CD4-positive, alpha-beta T cell treated with Interleukin-6 for 4 hours (primary cell): ENCODE measurements around the gene ACTN1.

Experiments
- DNase-seq: peaks from one replicate; pipeline ENCODE4 v3.0.0-alpha.2; 2020; ENCODE audit warnings: mixed read lengths

ACTN1 gene

DNA sequence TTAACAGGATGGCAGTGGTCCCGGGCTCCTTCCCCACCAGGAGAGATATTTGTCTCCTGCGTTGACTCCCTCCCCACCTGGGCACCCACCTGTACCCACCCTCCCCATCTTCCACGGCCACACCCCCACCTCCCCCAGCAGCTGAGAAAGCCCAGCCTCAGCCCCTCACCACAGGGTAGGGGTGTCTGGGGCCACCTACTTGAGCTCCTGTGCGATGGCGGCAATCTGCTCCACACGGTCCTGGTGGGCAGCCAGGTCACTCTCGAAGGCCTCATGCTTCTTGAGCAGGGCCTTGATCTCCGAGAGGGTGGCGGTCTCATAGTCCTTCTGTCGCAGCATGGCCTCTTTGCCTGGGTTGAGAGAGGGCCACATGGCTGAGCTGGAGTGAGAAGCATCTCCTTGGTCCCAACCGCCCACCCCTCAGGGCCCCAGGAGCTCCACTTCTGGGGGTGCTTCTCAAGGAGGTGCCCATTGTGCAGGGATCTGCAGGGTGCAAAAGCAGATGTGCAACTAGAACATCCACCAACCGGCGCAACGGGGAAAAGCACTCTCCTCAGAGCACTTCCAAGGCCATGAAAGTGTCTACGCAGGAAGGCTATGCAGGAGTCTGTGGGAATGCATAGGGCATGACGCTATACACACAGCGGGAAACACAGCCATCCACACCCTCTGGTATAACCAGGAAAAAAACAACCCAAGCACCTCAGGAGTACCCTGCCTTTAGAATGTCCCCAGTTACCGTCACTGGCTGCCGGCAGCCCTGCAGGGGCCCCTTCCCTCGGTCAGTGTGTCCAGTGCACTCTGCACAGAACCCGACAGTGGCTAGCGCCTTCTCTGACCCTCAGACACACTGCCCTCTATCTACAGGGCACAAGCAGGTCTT is 93.6 kb downstream of the ACTN1 start:
- DNase-seq = no peak

DNA sequence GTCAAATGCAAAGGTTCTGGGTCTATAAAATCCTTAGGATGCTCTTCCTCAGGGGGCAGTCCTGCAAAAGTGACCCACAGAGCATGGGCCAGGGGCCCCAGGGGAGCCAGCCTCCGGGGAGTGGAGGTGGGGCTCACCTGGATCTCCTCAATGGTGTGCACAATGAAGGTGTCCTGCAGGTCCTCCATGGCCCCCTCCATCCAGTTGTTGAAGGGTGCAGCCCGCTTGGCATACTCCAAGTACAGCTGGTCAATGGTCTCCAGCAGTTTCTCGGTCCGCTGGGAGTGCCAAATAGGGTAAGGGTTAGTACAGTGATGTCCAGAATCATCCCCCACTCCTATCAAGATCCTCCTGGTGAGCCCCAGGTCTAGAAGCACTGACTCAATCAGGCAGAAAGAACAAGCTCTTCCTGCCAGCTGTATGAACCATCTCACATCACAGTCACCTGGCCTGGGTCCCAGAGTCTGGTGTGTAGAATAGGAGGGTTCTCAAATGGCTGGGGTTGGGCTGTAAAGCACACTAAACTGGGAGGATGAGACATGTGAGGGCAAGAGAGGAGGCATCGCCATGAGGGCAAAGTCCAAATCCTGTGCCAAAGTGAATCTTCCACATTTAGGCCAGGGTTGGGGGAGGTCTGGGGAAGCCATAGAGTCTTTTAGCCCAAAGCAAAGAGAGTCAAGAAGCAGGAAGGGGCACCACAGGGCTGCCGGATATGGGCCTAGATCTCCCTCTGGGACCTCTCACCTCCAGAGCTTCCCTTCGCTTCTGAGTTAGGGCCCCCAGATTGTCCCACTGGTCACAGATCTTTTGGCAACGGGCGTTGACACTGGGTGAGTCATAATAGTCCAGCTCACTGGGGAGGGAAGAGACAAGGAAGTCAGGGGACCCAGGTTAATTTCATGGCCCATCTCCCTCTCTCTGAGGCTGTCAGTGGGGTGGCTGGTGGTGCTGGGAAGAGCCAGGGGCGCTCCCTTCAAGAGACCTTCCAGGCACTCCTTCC is 94.8 kb downstream of the ACTN1 start:
- no peak for DNase-seq

DNA sequence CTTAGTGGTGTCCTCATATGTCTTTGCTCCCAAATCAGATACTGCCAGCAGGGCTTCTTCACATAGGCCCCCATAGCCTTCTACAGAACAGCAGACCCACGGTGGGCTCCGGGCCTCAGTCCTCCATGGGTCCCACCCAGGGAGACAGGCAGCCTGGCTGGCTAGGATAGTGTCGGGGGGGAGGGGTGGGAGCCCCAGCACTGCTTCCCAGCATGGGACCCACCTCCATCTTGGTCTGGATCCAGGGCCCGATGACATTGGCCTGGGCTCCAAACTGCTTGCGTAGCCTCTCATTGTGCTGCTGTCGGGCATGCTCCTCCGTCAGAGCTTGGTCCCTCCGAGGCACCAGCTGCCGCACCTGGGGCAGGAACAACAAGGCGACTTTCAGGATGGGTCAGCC is 96.9 kb downstream of the ACTN1 start:
- DNase-seq = no peak

DNA sequence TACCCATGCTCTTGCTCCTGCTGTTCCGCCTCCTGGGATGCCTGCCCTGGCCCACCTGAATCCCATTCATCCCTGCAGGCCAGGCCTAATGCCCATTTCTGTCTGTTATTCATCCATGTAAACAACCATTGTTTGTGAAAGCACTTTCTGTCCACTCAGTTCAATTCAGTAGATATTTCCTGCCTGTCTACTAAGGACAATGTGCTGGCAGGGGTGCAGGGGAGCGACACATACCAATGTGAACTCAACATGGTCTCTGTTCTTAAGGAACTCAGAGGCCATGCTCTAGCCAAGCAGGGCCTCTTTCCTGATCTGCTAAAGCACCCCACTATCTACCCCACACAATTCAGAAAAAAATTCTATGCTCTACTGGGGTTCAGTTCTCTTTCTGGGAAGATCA is 97.7 kb downstream of the ACTN1 start:
- no peak for DNase-seq

DNA sequence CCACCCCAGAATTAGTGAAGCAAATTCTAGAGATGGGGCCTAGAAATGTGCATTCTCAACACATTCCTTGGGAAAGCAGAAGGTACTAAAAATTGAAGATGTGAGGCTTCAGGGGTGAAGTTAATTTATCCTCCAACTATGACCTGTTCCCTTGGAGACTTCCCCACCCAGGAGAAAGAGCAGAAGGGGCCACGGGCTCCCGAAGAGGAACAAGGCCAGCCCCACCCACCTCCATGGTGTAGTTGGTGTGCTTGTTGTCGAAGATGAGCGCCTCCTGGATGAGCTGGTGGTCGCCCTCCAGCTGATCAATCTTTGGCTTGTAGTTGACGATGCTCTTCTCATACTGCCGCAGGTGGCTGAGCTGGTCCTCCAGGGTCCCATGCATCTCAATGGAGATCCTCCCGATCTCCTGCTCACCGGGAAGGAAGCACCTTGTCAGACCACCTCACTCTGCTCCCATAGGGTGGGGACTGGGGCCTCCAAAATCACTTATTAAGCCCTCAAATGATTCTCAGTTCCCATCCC is 98.5 kb downstream of the ACTN1 start:
- DNase-seq = no peak

DNA sequence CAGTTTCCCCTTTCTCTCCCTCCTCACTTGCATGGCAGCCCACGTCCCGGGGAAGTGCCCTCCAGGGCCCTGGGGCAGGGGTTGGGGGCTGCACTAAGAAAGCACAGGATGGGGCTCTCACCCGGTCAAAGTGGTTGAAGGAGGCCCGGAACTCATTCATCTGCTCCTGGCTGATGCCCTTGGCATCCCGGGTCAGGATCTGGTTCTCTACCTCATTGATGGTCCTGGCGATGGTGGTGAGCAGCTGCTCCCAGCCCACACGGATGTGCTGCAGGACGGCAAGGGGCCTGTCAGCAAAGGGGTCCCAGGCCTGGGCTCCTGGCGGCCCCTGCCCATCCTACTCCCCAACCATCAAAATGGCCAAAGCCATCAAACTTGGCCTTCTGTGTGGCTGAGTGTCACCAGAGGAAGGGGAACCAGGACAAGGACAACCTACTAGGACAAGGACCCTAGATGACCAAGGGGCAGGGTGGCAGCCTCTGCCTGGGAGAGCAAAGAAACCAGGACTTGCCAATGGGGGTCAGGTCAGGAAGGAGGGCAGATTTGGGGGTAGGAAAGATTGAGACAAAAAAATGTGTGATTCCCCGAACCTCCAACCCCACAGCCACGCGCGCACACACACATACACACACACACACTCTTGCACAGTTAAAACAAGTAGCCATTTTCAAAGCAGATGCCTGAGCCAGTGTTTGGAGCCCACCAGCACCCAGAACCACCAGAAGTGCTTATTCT is 99.1 kb downstream of the ACTN1 start:
- no peak for DNase-seq

DNA sequence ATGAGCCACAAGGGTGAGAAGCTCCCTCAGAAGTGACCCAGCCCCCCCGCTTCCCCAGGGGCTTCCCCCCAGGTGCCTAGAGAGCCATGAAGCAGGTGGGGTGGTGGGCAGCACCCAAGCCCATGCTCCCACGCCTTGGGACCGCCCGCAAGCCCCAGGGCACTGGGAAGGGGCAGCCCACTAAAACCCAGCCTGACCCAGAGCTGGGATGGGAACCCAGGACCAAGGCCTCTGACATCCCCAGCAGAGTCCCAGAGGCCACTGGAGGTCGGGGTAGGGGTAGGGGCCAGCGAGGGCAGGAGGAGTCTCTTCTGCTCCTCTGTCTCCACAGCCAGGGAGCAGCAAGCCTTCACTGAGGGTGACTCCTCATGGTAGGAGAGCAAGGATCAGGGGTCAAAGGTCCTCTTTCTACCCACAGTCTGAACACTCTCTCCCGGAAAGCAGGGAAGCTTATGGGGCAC is 99.8 kb downstream of the ACTN1 start:
- no peak for DNase-seq

DNA sequence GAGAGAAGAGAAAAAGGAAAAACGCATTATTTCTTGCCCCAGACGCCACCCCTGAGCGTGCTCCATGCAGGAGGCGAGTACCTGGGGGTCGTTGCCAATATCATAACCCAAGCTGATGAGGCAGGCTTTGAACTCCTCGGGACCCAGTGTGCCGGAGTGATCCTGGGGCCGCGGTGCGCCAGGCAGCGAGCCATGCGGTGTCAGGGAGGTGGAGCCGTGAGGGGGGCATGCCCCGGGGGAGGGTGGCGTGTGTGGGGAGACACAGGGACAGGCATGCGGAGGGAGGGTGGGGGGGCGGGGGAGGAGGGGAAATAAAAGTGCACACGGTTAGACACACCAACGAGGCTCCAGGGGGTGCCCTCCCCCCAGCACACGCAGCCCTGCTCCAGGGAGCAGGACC is 100.2 kb downstream of the ACTN1 start:
- no peak for DNase-seq

DNA sequence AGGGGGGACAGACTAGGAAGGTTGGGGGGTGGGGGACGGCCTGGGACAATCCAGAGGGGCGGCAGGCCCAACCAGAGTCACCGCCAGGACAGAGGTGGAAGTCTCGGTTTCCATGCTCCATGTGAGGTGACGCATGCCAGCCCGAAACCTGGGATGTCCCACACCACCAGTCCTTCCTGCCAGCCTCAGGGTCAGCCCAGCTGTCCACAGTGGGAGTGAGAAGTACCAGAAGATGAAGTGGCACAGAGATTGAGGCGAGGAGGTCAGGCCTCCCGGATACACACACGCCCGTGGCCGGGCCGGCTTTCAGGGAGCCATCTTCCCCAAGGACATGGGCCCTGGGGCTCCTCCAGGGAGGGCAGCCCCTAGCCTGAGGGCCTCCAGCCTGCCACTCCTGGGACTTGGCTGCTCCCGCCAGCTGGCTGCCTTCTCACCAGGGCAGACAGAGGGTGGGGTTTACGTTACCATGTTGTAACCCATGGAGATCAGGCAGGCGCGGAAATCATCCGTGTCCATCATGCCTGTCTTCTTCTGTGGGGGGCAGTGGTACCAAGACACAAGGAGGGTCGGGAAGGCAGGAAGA is 101.0 kb downstream of the ACTN1 start:
- DNase-seq = no peak

DNA sequence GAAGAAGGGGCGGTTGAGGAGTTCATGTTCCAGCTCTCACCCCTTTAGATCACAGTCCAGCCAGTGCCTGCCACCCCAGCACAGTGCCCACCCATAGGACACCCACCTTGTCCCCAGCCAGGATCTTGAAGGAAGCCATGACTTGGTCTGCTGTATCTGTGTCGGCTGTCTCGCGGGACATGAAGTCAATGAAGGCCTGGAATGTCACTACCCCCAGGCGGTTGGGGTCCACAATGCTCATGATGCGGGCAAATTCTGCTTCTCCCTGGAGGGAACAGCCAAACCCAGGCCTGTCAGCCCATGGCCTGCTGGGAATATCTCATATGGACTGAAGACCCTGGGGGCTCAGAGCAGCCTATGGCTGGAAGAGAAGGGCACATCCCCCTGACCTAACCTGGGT is 102.1 kb downstream of the ACTN1 start:
- DNase-seq = no peak

DNA sequence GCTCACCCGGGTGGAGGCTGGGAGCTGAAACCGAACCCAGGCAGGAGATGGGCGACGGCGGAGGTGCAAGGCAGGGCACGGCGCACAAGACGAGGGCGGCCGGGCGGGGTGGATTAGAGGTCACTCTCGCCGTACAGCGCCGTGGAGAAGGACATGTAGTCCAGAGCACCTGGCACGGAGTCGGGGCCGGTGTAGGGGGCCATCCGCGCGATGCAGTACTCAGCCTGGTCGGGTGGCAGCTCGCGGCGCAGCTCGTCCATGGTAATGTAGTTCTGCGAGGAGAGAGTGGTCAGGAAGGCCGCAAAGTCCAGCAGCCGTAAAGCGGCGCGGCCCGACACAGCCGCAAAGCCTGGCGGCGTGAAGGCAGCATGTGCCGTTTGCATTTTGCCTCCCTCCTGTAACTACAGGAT is 104.4 kb downstream of the ACTN1 start:
- DNase-seq = no peak

DNA sequence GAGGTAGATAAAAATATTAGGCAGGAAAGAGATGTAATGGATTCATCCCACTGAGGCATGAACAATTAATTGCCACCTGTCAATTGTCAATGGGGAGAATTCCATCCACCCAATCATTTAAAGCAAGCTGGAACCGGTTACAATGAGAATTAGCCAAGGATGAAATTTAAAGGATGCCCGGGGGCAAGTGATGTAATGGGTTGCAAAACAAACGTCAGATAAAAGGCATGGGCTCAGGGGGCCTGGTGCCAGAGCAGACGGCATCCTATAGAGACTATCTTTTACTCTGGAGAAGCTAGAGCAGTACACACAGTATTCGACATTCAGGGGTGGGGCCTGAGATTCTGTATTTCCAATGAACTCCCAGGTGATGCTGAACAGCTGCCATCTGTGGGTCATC is 105.7 kb downstream of the ACTN1 start:
- no peak for DNase-seq

DNA sequence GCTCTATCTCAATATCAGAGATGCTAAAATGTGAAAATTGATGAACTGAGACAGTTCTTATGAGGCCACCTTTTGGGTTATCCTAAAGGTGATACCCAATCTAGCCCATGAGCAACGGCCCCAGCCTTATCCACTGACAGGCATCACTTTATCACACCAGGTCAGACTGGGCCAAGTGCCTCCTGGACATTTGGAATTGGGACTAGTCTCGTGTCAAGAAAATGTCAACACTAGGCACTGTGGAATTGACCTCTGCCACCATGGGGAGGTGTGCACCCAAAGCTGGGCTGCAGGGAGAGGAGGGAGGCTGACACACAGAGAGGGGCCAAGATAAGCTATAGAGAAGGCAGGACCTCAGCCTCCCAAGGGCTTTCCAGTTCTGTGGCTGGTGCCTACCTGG is 107.7 kb downstream of the ACTN1 start:
- DNase-seq = no peak

DNA sequence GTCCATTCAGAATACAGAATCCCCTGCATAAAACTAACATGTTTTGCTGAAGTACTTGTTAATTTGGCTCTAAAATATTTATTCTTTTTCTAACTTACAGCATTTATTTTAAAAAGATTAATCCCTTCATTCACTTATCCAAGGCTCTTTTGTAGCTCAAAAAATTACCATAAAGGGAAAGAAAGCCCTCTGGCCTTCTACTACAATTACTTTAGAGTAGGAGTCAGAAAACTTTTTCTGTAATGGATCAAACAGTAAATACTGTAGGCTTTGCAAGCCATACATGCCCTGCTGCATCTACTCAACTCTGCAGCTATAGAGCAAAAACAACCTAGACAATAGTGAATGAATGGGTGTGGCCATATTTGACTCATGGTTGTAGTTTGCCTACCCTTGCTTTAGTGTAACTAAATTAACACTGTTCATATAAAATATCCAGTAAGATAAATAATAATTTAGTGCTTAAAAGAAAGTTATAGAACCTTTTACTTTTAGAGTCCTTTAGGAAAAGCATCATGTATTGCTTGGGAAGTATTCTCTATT is 112.0 kb downstream of the ACTN1 start:
- DNase-seq = no peak

DNA sequence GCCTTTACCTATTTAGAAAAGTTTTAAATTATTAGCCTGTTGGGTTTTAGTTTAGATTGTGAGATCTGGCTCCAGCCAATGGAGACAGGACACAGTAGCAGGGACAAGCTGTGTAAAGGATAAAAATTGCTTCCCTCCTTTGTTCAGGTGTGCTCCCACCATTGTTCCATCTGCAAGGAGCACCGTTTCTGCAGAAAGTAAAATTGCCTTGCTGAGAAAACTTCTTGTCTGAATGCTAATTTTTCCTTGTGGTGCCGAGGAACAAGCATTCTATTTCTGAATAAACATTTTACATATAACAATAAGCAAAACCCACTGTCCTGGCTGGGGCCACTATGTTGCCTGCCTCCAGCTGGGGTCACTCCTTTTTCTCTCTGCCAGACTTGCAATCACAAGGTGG is 113.6 kb downstream of the ACTN1 start:
- DNase-seq = no peak

DNA sequence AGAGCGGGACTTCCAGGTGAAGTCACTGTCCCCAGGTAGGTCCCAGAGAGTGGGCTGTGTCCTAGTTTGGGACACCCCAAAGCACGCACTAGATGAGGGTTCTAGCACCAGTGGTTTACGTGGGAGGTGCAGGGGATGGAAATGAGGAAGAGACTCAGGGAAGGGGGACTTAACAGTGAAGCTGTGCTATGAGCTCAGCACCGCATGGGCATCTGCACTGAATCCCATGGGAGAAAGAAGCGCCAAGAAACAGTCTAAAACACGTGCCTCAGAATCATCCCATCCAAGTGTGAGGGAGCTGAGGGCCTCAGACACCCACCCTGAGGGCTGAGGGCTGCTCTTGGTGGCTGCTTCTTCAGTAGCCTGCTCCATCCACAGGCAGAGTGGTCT is 114.7 kb downstream of the ACTN1 start:
- DNase-seq = no peak

DNA sequence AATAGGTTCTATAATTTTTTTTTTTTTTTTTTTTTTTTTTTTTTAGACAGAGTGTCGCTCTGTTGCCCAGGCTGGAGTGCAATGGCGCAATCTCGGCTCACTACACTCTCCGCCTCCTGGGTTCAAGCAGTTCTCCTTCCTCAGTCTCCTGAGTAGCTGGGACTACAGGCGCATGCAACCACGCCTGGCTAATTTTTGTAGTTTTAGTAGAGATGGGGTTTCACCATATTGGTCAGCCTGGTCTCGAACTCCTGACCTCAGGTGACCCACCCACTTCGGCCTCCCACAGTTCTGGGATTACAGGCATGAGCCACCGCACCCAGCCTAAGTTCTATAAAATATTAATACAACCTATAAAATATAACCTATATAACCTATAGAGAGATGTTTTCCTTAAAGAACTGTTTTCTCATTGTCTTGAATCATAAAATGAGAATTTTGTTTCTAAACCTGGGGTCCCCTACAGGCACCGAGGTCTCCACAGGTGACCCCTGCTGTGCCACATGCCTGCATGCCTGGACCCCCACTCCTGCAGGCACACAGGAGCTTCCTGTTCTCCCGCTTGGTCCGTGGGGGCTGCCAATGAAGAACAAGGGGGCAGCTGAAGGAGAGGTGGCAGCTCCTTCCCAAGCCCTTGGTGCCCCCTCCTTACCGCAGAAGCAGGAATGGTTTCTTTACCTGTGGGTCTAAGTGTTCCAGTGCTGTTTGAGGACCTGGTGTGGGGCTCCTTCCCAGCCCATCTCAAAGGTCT is 115.3 kb downstream of the ACTN1 start:
- DNase-seq = no peak

DNA sequence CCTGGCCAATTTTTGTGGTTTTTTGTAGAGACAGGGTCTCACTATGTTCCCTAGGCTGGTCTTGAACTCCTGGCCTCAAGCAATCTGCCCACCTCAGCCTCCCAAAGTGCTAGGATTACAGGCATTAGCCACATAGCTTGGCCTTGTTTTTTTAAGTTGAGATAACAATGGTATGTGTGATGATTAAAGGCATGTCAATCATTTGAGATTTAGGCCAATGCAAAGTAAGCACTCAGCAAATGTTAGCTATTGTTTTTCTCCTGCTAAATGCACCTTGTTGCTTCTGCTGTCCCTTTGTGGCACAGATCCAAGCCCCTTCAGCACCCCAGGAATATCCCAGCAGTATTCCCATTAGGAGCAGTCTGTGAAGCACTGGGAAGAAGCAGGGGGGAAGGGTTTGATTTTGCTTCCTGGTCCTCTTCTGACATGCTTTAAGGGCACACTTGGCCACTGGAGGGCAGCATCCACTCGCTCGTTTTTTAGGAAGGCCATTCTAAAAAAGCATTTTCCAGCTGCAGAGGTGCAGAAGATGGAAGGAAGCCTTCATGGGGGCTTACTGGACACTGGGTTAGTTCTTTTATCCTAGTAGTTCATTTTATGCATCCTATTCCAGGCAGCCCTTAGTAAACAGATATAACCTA is 116.0 kb downstream of the ACTN1 start:
- peak; percentile 68 for DNase-seq

DNA sequence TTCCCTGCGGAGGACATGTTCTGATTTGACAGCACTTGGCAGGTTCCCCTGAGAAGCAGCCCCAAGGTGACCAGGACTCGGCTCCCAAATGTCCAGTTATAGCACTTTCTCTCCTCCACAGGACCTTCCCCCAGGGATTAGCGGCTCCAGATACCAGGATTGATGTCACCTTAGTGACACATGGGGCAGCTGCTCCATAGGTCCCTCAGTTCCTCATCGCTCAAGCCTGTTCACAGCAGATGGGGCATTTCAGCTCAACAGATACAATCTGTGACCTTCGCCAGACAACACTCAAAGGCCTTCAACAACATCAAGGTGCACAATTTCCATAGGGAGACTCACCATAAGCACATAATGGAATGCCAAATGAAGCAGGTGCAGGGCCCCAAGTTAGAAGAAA is 118.3 kb downstream of the ACTN1 start:
- DNase-seq = no peak

DNA sequence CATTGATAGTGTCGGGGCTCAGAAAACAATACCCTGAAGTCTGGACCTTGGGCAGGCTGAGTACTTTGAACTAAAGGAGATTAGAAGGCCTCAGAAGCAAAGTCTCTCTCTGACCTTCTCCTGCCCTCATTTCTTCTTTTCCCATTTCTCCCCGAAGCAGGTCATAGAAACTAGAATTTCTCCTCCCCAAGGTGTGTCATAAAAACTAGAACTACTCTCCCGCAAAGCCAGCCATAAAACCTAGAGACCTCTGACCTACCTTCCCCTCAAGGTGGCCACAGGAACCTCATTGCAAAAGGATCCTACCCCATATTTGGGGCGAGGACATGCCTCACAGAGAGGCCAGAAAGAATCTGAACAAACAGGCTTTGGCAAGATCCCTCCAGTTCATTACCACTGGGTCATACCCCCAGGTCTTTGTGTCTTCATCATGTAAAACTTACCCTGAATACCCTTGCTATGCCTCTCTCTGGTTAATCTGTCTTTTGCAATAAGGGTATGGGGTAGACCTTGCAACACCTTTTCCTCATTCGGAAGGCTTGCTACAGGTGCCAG is 121.5 kb downstream of the ACTN1 start:
- DNase-seq = no peak
